GM18508 (cell line): Measurements from ENCODE around the gene SLC25A47.

Source experiments
- ATAC-seq: cut with Tn5 transposase; IDR thresholded peaks from one replicate; pipeline ENCODE4 v1.9.1; 2021; ENCODE audit warnings: moderate number of reproducible peaks; ENCODE audit not compliant: insufficient read depth, unreplicated experiment

Gene SLC25A47

DNA sequence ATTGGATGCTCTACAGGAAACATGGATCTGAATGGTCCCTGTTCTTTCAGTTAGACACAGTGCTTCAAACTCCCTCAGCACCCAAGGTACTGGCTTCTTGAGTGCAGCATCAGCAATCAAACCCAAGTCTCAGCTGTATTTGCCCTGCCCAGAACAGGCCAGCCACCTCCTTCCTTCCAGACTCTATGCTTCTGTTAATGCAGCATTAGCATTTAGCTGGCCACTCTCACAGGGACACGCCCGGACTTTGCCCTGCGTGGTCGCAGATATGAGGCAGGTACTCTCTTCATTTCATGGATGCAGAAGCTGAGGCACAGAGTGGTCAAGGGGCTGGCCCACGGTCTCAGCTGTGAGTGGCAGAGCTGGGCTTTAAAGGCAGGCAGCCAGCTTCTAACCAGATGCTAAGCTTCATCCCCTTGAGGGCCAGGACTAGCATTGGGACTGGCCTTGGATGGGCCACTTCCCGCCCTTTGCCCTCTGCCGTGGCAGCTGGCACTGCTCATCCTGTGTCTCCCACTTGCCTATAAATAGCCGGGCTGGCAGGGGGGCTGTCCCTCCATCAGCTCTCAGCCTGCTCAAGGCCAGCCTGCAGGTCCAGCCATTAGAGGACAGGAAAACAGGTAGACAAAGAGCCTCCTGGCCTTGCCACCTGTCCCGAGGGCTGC is 1.5 kb upstream of the SLC25A47 start:
- ATAC-seq: no peak

DNA sequence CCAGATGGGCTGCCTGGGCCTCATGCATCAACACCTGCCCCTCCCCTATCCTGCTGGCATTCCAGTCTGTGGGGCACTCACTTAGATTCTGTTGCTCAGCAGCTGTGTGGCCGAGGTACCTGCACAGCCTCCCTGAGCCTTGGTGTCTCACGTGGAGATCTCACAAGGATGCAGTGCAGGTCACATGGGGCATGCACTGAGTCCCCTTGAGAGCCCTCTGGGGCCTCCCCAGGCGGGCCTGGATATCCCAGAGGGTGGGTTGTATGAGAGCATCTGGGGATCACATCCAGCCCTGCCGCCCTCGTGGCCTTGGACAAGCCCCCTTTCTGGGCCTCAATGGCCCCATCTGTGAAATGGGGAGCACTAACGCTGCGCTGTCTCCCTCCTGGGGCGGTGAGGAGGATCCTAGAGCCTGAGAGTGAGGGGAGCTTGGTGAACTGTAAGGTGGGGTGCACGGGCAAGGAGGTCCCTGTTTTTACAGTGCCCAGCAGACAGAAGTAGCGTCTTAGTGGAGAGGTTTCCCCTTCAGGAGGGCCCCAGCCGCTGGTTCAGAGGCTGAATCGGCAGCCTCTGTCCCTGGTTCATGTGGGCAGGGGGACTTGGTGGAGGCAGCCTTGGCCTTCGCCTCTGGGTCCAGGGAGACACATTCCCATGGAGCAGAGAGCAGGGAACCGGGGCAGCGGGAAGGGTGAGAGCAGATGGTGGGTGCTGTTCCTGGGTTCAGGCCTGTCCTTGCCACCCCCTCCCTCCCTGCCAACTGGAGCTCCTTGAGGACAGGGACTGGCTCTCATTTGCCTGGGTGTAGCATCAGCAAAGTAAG is 791 bp upstream of the SLC25A47 start:
- ATAC-seq: no peak

DNA sequence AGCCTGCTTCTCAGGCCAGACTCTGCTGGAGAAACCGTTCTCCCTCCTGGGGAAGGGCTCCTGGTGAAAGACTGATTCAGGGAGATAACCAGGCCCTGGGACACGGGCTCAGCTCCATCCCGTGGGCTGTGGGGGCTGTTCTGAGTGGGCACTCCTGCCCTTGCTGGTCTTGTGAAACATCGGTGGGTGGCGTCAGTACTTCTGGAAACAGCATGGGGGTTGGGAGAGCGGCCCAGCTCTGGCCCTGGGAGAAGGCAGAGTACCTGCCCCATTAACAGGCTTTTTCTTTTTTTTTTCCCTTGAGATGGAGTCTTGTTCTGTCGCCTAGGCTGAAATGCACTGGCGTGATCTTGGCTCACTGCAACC is 786 bp downstream of the SLC25A47 start:
- no peak for ATAC-seq

DNA sequence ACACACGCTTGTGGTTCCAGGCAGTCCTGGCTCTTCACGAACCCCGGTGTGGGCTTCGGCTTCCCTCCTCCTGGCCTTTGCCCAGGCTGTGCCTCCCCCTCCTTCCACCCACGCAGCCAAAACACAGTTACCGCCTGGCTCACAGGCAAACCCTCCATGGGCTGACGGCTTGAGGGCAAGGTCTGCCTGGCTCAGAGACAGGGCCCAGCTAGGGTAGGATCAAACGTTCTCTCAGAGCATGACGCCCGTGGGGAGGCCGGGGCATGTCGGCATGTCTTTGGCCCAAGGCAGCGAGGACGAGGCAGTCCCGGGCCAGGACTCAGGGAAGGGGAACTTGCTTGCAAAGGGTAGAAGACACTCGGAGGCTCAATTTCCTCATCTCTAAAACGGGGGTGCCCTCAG is 2.1 kb downstream of the SLC25A47 start:
- ATAC-seq: no peak

DNA sequence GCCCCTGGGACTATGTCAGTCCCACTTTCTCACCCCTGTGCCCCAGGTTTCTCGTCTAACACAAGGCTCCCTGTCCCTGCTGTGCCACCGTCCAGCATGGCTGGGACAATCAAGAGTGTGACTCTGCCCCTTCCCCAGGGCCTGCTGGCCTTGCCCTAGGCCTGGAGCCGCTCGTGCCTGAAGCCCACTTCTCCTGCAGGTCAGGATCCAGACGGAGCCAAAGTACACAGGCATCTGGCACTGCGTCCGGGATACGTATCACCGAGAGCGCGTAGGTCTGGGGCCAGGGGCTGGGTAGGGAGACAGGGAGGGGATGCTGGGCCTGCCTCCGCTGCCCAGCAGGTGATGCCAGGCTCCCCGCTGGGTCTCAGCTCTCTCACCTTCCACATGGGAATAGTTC is 2.8 kb downstream of the SLC25A47 start:
- ATAC-seq: no peak

DNA sequence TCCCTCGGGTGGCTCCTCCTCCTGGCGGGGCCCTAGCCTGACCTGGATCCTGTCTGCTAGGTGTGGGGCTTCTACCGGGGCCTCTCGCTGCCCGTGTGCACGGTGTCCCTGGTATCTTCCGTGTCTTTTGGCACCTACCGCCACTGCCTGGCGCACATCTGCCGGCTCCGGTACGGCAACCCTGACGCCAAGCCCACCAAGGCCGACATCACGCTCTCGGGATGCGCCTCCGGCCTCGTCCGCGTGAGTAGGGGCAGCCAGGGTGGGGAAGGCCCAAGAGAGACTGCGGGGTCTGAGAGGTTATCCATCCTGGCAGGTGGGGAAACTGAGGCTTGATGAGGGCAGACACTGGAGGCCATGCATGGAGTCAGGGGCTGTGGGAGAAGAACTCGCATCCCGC is 4.0 kb downstream of the SLC25A47 start:
- ATAC-seq: no peak

DNA sequence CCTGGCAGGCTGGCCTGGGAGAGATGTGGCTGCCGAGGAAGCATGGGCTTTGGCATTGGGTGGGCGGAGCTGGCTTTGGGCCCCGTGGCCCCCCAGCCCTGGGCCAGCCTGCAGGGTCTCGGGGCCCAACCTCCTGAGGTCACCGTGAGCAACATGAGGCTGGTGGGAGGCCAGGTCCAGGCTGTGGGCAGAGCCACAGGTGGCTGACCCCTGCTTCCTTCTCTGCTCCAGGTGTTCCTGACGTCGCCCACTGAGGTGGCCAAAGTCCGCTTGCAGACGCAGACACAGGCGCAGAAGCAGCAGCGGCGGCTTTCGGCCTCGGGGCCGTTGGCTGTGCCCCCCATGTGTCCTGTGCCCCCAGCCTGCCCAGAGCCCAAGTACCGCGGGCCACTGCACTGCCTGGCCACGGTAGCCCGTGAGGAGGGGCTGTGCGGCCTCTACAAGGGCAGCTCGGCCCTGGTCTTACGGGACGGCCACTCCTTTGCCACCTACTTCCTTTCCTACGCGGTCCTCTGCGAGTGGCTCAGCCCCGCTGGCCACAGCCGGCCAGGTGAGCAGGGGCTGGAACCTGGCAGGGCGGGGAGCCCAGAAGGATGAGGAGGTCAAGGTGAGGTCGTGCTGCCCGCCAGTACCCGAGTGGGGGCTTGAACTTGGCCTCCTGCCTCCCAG is 5.5 kb downstream of the SLC25A47 start:
- no peak for ATAC-seq

DNA sequence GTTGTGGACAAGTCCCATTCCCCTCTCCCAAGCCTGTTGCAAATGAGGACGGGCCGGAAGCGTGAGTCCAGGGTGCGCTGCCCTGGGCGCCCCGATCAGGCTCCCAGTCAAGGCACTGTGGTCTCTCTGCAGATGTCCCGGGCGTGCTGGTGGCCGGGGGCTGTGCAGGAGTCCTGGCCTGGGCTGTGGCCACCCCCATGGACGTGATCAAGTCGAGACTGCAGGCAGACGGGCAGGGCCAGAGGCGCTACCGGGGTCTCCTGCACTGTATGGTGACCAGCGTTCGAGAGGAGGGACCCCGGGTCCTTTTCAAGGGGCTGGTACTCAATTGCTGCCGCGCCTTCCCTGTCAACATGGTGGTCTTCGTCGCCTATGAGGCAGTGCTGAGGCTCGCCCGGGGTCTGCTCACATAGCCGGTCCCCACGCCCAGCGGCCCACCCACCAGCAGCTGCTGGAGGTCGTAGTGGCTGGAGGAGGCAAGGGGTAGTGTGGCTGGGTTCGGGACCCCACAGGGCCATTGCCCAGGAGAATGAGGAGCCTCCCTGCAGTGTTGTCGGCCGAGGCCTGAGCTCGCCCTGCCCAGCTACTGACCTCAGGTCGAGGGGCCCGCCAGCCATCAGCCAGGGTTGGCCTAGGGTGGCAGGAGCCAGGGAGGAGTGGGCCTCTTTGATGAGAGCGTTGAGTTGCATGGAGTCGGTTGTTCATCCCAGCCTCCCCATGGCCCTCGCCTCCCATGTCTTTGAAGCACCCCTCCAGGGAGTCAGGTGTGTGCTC is 6.3 kb downstream of the SLC25A47 start:
- no peak for ATAC-seq

DNA sequence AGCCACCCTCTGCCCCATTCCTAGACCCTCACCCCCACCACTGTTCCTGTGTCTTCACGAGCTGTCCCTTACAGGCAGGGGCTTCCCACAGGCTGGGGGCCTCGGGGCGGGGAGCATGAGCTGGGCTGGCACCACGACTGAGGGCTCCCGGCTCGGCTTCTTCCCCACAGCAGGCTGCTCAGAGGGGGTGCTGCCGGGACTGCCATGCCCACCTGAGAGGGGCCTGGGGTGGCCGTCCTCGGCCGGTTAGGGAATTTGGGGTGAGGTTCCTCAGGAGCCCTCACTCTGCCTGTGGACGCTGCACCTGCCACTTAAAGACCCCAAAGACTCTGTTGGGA is 6.8 kb downstream of the SLC25A47 start:
- ATAC-seq: no peak

DNA sequence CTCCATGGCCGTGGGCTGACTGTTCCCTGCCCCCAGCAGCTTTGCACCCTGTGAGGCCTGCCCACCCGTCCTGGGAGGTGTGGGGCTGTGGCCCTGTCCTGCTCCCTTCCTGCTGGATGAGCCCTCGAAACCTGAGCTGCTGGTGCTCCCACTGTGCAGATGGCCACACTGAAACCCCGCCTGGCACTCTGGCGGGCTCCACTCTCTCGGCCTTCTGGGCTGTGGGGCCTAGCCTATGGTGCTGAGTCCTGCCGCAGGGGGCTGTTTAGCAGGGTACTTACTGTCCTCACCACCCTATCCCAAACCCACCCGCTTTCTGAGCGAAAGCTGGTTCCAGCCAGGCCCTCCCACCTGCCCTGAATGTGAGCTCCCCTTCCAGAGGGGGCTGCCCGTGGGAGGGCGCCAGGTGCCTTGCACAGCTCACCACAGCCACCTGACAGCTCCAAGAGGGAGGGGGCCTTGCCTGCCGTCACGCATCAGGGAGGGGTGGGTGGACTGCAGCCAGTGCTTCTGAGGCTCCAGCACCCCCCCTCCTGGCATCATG is 7.3 kb downstream of the SLC25A47 start:
- no peak for ATAC-seq

DNA sequence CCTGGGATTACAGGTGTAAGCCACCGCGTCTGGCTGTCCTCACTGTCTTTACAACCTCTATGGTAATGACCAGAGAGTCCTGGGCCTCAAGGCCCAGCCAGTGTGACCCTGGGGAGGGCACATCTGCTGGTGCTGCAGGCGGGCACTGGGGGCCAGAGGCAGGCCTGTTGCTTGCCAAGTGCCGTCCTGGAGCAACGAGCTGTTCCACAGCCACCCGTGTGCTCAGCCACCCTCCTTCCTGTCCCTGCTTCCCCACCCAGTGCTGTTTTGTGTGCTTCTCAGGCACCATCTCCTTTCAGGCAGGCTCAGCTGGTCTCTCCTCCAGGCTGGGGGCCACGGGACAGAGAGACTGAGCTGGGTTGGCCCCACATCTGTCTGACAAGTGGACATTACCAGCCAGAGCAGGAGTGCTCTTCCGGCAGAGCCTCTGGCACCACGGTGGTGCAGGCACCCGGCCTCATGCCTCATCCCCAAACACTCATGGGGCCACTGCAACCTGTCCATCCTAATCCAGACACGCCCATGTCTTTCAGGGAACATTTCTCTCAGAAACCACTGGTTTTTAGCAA is 9.0 kb downstream of the SLC25A47 start:
- no peak for ATAC-seq

DNA sequence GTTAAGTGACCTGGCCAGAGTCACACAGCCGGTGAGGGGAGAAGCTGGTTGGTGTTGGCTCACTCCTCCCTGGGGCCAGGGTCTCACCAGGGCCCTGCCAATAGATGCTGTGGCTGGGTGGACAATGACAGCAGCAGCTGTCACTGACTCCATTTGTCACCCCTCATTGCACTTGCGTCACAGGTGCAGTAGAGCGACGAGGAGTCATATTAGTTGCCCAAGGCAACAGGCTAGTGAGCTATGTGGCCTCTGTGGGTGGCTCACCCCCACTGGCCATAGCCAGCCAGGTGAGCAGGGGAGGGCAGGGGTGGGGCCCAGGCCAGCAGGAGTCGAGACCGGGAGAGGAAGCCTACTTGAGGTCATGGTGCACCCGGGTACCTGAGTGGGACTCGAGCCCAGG is 9.7 kb downstream of the SLC25A47 start:
- ATAC-seq: no peak

DNA sequence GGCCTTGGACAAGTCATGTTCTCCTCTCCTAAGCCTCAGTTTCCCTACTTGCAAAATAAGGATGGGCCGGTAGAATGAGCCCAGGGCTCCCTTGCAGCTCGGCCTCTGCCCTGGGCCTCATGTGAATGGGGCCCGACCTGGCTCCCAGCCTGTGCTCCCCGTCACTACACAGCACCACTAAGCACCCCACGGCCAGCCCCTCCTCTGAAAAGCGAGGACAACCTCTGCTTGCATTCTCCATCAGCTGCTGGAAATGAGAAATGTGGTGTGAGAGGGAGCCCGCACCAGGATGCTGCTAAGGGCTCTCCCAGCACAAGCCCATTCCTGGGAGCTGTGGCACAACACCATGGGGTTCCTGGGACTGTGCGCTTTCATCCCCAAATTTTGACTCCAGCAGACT is 10.2 kb downstream of the SLC25A47 start:
- ATAC-seq: no peak

DNA sequence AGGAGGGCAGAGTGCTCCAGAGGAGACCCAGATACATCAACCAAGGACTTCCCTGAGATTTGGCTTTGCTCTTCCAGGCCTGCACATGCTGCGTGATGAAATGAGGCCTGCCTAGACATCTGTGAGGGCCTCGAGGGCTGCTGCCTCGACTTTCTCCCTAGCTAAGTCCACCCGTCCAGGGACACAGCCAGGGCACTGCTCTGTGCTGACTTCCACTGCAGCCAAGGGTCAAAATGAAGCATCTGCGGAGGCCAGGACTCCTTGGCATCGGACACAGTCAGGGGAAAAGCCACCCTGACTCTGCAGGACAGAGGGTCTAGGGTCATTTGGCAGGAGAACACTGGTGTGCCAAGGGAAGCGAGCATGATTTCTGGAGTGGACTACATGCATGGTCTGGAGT is 10.7 kb downstream of the SLC25A47 start:
- ATAC-seq: no peak

DNA sequence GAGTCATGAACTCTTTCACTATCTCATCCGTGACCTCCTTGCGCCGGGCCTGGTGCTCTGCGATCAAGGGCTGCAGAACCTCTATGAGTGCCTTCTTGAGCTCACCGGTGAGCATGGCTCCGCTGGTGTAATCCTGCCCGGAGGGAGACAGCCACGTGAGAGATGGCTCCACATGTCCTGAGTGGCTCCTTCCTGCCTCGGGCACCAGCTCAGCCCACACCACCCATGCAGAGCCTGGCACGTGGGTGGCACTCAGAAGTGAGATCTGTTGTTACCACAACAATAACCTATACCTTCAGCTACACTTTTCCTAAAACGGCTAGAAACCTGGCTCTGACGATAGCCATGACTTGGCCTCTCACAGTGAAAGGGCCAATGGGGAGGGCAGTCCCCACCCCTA is 11.8 kb downstream of the SLC25A47 start:
- no peak for ATAC-seq

DNA sequence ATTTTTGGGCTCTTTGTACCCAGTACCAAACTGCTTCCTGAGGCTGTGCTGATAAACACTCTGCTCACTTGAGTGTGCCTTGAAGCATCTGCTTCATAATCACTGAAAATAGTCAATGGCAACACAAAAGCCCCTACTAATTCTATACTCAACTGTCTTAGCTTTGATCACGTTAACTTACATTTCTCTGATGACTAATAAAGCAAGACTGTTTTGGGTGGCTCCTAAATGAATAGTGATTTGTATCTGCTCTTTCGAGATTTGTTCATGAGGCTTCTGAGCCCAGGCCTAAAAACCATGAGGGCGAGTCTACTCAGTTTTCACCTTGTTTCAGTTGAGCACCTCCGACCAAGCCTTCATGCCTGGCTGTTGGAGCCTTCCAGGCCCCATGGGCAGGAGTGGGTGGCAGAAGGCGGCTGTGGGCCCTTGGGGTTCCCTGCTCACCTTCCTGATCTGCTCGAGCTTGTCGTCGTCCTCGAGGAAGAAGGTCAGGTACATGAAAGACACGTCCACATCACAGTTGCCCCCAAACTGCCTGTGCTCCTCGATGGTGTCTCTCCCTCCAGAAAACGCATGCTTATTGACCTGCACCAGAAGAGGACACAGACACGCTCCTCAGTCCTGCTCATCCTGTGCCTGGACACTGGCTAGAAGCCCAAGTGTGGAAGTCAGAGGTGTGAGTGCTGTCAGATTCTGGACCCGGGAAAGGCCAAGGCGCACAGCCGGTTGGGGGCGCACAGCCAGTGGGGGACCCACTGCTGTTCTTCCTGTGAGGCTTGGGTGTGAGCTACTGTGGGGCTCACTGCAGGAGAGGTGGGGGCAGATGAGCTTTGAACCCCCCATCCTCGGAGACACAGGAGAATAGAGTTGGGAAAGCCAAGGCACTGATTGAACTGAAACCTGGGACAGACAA is 13.7 kb downstream of the SLC25A47 start:
- no peak for ATAC-seq

DNA sequence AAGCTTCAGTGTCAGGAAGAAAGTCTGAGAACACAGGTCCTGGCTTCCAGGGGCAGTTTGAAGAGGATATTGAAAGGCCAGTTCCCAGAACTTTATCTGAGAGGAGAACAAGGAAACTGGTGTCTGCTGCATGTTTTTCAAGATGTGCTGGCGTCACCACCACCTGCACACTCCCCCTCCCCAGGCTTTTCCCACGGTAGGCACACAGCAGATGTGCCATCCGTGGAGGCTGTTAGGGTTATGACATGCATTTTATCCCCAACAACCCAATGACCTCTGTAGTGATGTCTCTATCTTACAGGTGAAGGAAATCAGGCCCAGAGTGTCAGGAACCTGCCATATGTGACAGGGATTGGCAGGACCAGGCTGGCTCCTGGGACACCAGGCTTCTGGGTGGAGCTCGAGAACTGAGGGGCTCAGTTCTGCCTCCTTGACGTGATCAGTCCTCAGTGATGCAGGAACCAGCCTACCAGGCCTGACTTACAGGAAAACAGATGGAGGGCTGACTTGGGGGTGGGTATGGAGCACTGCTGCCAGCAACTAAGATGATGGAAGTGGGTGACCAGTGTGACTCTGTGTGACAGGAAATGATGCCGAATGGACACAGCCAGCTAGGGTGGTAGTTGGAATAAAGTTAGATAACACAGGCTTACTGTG is 16.8 kb downstream of the SLC25A47 start:
- ATAC-seq: no peak

DNA sequence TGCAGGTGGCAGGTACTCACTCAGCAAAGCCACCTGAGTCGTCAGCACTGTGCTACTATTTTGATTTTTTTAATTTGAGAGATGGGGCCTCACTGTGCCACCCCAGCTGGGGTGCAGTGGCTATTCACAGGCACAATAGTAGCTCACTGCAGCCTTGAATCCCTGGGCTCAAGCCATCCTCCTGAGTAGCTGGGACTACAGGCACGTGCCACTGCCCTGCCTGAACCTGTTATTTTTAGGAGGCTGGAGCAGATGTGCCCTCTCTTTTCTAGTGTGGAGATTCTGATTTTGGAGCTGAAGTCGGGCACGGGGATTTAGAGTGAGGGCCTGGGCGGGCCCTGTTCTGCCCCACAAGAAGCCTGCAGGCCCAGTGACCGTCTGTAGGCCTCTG is 17.3 kb downstream of the SLC25A47 start:
- ATAC-seq: no peak
